SIG-M5 treated with dmso at 0.1 percent for 504 hours (cell line): ENCODE results near the gene ADAT1.

Experiments used
- DNase-seq: peaks from one replicate; lab custom pipeline; 2025; ENCODE audit not compliant: unreplicated experiment; lab: John Stamatoyannopoulos, UW

Gene ADAT1

DNA sequence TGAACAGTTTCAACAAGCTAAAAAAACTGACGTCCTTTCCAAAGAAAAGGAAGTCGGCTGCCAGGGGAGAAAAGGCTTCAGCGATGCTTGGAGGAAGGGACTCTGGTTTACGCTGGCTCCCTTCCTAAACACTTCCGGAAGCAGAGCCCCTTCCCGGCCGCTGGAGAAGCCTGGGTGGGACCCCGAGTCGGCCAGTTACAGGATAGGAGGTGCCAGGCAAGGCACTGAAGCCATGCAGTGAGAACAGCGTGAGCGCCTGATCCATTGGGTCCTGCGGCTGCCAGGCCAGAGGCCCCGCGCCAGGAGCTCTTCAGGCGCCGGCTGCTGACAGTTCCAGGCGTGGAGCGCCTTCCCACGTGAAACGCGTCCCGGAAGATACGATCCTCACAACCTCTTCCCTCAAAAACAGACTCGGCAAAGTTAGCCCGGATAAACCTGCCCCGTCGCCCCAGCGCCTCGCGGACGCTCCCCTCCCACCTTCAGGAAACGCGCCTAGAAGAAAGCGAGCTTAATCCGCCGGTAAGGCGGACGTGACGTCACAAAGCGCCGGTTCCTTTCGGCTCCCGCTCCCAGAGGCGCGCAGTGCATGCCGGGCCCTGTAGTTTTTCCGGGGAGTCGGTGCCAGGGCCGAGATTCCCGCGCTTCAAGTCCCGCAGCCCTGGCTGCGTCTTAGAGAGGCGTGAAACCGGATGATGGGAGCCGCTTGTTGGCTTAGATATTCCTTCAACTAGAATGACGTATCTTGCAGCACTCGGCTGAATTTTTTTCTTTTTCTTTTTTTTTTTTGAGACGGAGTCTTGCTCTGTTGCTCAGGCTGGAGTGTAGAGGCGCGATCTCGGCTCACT lies at the start of gene ADAT1:
Gene ADAT1 (minus strand): TSS at position 521 of the 845 bp plus-strand sequence. CDS start 2,482 bp downstream, outside the sequence.
- peak; percentile 95 for DNase-seq

DNA sequence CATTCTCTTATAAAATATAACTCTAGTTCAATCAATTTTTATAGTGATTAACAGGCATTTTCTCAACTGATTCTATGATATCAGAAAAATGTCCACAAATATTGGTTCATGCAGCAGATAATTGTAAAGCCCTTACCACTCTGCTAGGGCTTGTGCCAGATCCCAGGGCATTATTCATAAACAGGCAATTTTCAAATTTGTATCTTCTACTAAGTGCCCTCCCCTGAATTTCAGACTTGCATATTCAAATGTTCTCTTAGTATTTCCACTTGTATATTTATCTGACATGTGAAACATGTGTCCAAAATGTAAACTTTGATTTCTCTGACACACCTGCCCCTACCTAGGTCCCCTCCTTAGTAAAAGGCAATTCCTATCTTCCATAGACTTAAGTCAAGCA lies 44.4 kb upstream of the ADAT1 start:
- no peak for DNase-seq

DNA sequence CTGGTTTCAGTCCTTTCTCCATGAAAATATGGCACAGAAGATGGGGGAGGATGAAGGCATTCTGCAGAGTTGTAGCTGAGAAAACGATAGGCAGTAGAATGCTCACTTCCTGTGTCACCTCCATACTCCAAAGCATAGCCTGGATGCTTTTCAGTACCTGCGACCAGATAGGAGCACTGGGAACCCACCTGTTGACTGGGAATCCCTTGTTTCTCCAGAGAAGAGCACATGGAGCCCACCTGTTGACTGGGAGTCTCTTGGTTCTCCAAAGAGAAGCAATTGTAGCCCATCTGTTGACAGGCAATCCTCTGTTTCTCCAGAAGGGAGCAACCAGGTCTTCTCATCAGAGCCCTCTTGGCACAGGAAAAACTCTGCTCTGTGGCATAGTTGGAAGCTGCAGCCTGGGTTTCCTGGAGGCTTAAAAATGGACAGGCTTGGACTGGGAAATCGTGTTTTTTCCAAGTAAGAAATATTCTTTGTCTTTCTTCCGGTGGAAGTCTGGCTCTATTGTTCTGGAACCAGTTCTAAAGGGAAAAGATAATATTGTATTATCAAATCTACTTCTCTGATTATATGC lies 37.7 kb upstream of the ADAT1 start:
- DNase-seq = no peak

DNA sequence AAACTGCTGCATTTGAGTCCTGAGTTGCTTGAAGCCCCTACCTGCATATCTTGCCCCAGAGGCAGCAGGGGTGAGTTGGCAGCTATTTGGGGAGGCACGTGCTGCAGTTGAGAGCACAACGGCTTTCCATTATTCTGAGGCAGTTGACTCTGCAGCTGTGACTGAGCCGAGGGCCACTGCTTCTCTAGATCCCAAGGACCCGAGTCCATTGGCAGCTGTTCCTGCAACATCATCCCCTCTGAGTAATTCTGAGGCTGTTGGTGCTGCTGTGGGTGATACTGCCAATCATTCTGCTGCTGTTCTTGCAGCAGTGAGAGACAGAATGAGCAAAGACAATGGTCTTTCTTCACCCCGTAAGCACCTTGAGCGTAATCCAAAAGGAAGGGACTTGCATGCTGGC lies 37.2 kb upstream of the ADAT1 start:
- DNase-seq = no peak

GRCh38 chr16:75658175-75658574 lies 35.1 kb upstream of the ADAT1 start:
- DNase-seq = no peak

- DNase-seq = no peak
These were observed 30.8 kb upstream of the ADAT1 start for GRCh38 chr16:75653922-75654321.

DNA sequence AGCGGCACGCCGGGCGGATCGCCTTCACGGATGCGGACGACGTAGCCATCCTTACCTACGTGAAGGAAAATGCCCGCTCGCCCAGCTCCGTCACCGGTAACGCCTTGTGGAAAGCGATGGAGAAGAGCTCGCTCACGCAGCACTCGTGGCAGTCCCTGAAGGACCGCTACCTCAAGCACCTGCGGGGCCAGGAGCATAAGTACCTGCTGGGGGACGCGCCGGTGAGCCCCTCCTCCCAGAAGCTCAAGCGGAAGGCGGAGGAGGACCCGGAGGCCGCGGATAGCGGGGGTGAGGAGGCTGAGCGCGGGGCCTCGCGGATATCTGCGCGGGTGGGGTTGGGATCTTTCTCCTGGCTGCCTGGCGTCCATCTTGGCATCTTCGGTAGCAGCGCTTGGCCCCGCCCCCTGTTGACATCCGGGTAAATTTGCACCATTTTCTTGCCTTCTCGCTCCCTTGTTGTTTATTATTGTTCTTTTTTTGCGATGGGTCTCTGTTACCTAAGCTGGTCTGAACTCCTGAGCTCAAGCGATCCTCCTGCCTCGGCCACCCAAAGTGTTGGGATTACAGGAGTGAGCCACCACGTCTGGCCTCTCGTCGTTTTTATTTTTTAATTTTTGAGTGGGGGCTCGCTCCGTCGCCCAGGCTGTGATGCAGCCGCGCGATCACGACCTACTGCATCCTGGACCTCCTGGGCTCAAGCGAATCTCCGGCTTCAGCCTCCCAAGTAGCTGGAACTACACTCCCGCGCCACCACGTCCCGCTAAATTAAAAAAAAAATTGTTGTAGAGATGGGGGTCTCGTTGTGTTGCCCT lies 25.4 kb upstream of the ADAT1 start:
- DNase-seq = peak; percentile 77

- peak; percentile 93 for DNase-seq
These were observed 24.6 kb upstream of the ADAT1 start, which contains the start of the genes KARS1 and TERF2IP for GRCh38 chr16:75647492-75648264. Gene KARS1, minus strand, starts transcription at chr16:75647665. Its CDS starts 26 bp downstream, at chr16:75647639. Gene TERF2IP, plus strand, starts transcription at chr16:75647773. Its CDS starts 110 bp downstream, at chr16:75647883.

GRCh38 chr16:75647112-75647491 lies 24.0 kb upstream of the ADAT1 start:
- peak; percentile 33 for DNase-seq

DNA sequence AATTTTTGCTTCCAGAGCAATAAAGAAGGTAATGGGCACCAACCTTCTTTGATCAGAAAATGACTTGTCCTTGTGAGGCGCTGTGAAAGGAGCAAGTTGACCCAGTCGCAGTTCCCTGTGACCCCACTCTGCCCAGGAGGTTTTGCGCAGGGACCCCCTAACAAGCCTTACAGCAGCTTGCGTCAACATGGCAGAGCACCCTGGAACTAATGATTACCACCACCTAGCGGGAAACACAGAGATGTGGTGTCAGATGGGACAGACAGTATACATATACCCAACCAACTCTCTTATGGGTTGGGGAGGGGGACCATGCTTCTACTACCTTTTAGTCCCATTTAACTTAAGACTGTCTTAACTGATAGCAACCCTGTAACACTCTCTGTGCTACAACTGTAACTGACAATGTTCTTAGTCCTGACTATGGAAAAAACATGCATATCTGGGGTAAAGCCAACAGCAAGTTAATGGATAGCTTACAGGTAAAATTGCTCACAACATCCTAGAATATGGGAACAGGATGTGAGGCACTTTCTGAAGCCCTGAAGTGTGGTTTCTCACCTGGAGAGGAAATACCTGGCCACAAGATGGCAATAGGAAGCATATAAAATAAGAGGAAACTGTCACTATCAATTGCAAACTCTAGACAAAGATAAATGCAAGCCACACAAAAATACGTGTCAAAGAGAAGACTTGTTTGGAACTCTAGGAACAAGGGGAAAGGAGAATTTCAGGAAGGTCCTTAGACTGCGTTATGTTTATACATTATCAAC lies 21.3 kb upstream of the ADAT1 start:
- DNase-seq = peak; percentile 5

- DNase-seq = no peak
These were observed 17.5 kb upstream of the ADAT1 start for GRCh38 chr16:75640598-75640997.

DNA sequence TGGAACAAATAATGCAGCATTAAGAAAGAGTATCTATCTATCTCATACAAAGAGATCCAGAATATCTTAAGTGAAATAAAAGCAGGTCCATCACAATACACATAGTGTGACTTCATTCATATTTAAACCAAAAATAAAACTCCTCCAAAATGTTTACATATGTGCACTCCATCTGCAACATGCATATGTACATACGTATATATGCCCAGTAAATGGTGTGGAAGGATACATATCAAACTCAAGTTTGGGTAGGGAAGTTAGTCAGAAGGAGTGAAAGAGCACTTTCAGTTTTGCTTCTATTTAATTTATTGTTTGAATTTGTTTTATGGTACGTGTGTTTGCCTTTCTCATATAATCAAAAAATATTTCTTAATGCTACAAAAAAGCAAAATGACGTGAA lies 12.0 kb upstream of the ADAT1 start:
- DNase-seq = no peak

GRCh38 chr16:75632857-75633256 lies 9.8 kb upstream of the ADAT1 start:
- DNase-seq = no peak

DNA sequence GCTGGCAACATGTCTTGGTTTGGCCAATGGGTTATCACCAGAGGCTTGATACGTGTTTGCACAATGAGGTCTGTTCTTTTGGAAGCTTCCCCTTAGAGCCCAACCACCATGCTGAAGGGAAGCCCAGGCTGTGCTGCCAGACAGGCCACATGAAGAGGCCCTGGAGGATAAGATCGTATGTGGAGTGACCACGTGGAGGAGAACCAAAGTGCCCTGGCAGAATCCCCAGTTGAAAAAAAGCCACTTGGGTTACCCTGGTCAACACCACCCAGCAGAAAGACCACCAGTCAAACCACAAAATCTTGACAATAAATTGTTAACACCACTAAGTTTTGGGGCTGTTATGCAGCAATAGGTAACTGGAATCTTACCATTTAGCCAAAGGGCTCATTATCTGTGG lies 7.0 kb upstream of the ADAT1 start:
- DNase-seq = no peak

- DNase-seq = no peak
These were observed 6.1 kb upstream of the ADAT1 start for GRCh38 chr16:75629132-75629531.

- no peak for DNase-seq
These were observed 5.3 kb upstream of the ADAT1 start for GRCh38 chr16:75628351-75628750.

GRCh38 chr16:75627851-75628250 lies 4.8 kb upstream of the ADAT1 start:
- no peak for DNase-seq

- DNase-seq = no peak
These were observed 3.7 kb upstream of the ADAT1 start for GRCh38 chr16:75626806-75627205.

DNA sequence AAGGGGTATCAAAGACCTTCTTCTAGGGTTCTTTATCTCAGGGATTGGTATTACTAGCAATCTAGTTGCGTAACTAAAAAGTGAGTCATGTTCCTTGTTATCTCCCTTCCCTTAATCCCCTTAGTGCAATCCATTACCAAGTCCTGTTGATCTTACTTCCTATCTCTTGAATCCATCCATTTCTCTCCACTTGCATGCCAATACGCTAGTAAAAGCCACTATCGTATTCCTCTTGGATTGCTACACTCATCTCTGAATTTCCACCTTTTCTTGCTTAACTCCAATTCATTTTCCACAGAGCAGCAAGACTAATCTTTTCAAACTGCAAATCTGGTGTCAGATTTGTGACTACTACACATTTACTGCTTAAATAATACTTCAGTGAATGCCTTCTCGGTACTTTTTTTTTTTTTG lies 1.8 kb upstream of the ADAT1 start:
- DNase-seq = peak; percentile 58

DNA sequence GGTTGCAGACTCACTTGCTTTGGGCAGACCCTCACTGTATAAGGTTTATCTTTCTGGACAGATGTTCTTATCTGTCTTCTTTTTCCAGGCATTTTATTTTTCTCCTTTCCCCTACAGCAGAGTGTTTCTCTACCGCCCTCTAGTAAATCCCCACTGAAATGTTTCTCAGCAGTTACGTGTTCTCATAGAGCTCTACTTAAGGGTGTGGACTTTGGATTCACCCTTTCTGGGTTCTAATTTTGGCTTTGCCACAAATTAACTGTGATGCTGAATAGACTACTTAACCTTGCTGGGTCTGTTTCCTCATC lies 2.0 kb downstream of the ADAT1 start:
- DNase-seq = peak; percentile 50
